Upper lobe of right lung (tissue), 1 donor: ENCODE data around the gene EMP2. TPM values are rescaled to one million over a fixed set of nuclear protein-coding genes. Genes with fewer than 3 reads are reported as not detected.

ENCODE experiments used
- ATAC-seq: fragments of 200-7000 bp; cut with Tn5 transposase; one replicate; pipeline ENCODE4 v1.9.1; 2020; ENCODE audit warnings: mild to moderate bottlenecking, moderate library complexity
- DNase-seq: peaks from one replicate; pipeline ENCODE4 v3.0.0-alpha.2; 2020
- H3K27ac ChIP-seq: fragments of 200-600 bp; one replicate; pipeline ENCODE4 v1.8.0; 2022
- H3K27me3 ChIP-seq: fragments of 200-600 bp; one replicate; pipeline ENCODE4 v1.8.0; 2022; ENCODE audit warnings: mild to moderate bottlenecking
- H3K36me3 ChIP-seq: fragments of 200-600 bp; one replicate; pipeline ENCODE4 v1.8.0; 2022
- H3K4me1 ChIP-seq: fragments of 200-600 bp; one replicate; pipeline ENCODE4 v1.8.0; 2022
- H3K4me3 ChIP-seq: fragments of 200-600 bp; one replicate; pipeline ENCODE4 v1.8.0; 2022; ENCODE audit warnings: mild to moderate bottlenecking
- H3K9me3 ChIP-seq: fragments of 200-600 bp; one replicate; pipeline ENCODE4 v1.8.0; 2022
- CTCF ChIP-seq: fragments of 200-600 bp; IDR thresholded peaks from one replicate; pipeline ENCODE4 v1.8.0; 2022; ENCODE audit warnings: antibody characterized with exemption
- intact Hi-C: fragments of 100-400 bp; cut with DNase I; formaldehyde crosslinking; loops from one replicate; pipeline ENCODE4 v1.11.0; 2022
- total RNA-seq: library from RNA; stranded (reverse); fragmentation: NEBNext Ultra II Directional; extraction: Animal tissue kit (Norgen Biotek cat#: 25700); gene quantifications from one replicate; pipeline ENCODE4 v1.2.1, GENCODE V29; 2021
- donor health status: DM: no; HTN: yes; CAD: no; lungs with severe emphysema.

Gene EMP2
- total RNA-seq, 1 donor from 2014 or later = 726 TPM

- no peak overlapping the region for H3K4me3 ChIP-seq
- H3K27me3 ChIP-seq = no peaks in the 10 kb centered on the region
- DNase-seq (no peak), ATAC-seq (no peak)
- peaks cover 4% of the 10 kb centered on the region for H3K9me3 ChIP-seq
- H3K27ac ChIP-seq = no peak overlapping the region
- peaks cover 86% of the 10 kb centered on the region for H3K36me3 ChIP-seq
- intact Hi-C loops = no loop called here
- TF ChIP-seq CTCF = no peak
- no peaks in the 10 kb centered on the region for H3K4me1 ChIP-seq
Measured at GRCh38 chr16:10543231-10543977, 37.0 kb downstream of the EMP2 start.

DNA sequence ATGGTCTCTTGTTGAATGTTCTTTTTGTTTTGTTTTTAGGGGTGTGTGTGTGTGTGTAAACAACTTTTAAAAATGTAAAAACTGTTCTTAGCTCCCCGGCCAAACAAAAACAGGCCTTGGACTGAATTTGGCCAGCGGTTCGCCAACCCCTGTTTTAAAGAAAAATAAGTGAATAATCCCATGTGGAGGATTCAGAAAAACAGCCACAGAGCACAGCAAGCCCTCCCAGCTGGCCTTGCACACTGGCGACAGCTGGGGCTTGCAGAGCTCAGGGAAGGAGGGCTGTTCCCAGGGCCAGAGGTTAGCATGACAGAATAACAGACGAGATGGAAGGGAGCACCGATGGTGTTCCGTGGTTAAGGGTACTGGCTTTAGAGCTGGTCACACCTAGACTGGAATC is 39.0 kb downstream of the EMP2 start:
- no peaks in the 10 kb centered on the region for H3K27me3 ChIP-seq
- ATAC-seq (no peak), DNase-seq (no peak)
- intact Hi-C loops = no loop called here
- no peak for TF ChIP-seq CTCF
- peak overlapping the region; percentile 65 for H3K27ac ChIP-seq
- no peak overlapping the region for H3K4me3 ChIP-seq
- no peaks in the 10 kb centered on the region for H3K9me3 ChIP-seq
- H3K4me1 ChIP-seq = no peaks in the 10 kb centered on the region
- peaks cover 90% of the 10 kb centered on the region for H3K36me3 ChIP-seq

GRCh38 chr16:10539793-10540192 is 40.6 kb downstream of the EMP2 start:
- ATAC-seq (no peak), DNase-seq (no peak)
- H3K27me3 ChIP-seq = no peaks in the 10 kb centered on the region
- no peaks in the 10 kb centered on the region for H3K9me3 ChIP-seq
- H3K36me3 ChIP-seq = peaks cover 90% of the 10 kb centered on the region
- TF ChIP-seq CTCF = no peak
- no peaks in the 10 kb centered on the region for H3K4me1 ChIP-seq
- no peak overlapping the region for H3K4me3 ChIP-seq
- intact Hi-C loops = no loop called here
- no peak overlapping the region for H3K27ac ChIP-seq

DNA sequence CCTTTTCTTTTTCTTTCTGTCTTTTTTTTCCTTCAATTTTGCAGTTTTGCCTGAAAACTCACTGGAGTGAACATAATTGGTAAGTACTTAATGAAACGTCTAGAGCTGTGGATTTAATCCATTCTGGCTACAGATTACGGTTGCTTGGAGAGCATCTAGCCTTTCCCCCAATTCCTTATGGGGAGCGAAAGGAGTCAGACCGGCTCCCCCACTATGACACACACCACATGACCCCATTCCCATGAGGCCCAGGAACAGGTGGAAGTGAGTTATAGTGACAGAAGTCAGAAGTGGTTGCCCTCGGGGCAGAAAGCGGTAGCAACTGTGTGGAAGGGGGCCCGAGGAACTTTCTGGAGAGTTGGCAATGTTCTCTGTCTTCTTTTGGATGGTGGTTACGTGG is 41.2 kb downstream of the EMP2 start:
- DNase-seq = no peak
- H3K36me3 ChIP-seq = peaks cover 90% of the 10 kb centered on the region
- TF ChIP-seq CTCF = no peak

DNA sequence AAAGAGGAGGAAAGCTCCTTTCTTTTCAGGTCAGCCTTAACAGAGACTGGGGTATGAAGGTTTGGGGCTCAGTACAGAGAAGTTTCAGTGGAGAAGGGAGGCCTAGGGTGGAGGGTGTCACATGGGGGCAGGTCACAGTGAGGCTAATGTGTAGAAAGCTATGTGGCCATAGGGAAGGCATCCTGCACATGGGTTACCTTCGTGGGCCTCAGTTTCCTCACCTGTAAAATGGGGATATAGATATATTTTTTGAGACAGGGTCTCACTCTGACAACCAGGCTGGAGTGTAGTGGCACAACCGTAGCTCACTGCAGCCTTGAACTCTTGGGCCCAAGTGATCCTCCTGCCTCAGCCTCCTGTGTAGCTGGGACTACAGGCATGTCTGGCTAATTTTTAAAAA is 41.8 kb downstream of the EMP2 start:
- Histone ChIP-seq H3K36me3 (peaks cover 95% of the 10 kb centered on the region), H3K4me3 (no peak overlapping the region), H3K27ac (no peak overlapping the region), H3K27me3 (no peaks in the 10 kb centered on the region), H3K4me1 (no peaks in the 10 kb centered on the region), H3K9me3 (no peaks in the 10 kb centered on the region)
- DNase-seq (no peak), ATAC-seq (no peak)
- intact Hi-C loops = no loop called here
- TF ChIP-seq CTCF = no peak

More for the DNA sequence above, 41.2 kb downstream of the EMP2 start:
- H3K4me1 ChIP-seq = no peaks in the 10 kb centered on the region
- ATAC-seq = no peak
- H3K4me3 ChIP-seq = no peak overlapping the region
- intact Hi-C loops = no loop called here
- no peaks in the 10 kb centered on the region for H3K27me3 ChIP-seq
- no peaks in the 10 kb centered on the region for H3K9me3 ChIP-seq
- H3K27ac ChIP-seq = no peak overlapping the region
